Activated T-cell treated with anti-CD3 and anti-CD28 coated beads, Interleukin-2, amount 50 U/mL, for 48 hours (primary cell): ENCODE measurements around the gene IL36A.

Source experiments
- DNase-seq, 2 experiments: peaks; one replicate each; pipeline ENCODE4 v3.0.0-alpha.2; 2020

Gene IL36A

GRCh38 chr2:113009622-113010021 lies 4.4 kb downstream of the IL36A start:
- DNase-seq, result no peak

GRCh38 chr2:113010088-113010487 lies 4.8 kb downstream of the IL36A start:
- no peak for DNase-seq

GRCh38 chr2:113011108-113011507 lies 5.8 kb downstream of the IL36A start:
- DNase-seq, result no peak

- no peak for DNase-seq
These were observed 7.4 kb downstream of the IL36A start for GRCh38 chr2:113012436-113013335.

GRCh38 chr2:113013336-113013661 lies 8.0 kb downstream of the IL36A start:
- no peak for DNase-seq

- DNase-seq, result no peak
These were observed 8.8 kb downstream of the IL36A start for GRCh38 chr2:113014067-113014466.

- DNase-seq, result no peak
These were observed 9.8 kb downstream of the IL36A start for GRCh38 chr2:113015042-113015441.

- DNase-seq, result no peak
These were observed 10.4 kb downstream of the IL36A start for GRCh38 chr2:113015655-113016054.

GRCh38 chr2:113018509-113018908 lies 13.2 kb downstream of the IL36A start:
- DNase-seq, result no peak

GRCh38 chr2:113021312-113021711 lies 16.1 kb downstream of the IL36A start:
- no peak for DNase-seq

- DNase-seq, result no peak
These were observed 19.5 kb downstream of the IL36A start for GRCh38 chr2:113024764-113025163.

GRCh38 chr2:113025737-113026136 lies 20.5 kb downstream of the IL36A start:
- DNase-seq, result no peak

GRCh38 chr2:113027691-113028090 lies 22.4 kb downstream of the IL36A start:
- DNase-seq, result no peak

- DNase-seq, result no peak
These were observed 22.9 kb downstream of the IL36A start for GRCh38 chr2:113028112-113028511.

GRCh38 chr2:113032737-113033136 lies 27.5 kb downstream of the IL36A start:
- DNase-seq, result no peak

GRCh38 chr2:113034016-113034415 lies 28.8 kb downstream of the IL36A start:
- DNase-seq, result no peak

- no peak for DNase-seq
These were observed 31.5 kb downstream of the IL36A start for GRCh38 chr2:113036763-113037162.

- DNase-seq, result no peak
These were observed 33.0 kb downstream of the IL36A start for GRCh38 chr2:113038291-113038690.

GRCh38 chr2:113039158-113039557 lies 33.9 kb downstream of the IL36A start:
- no peak for DNase-seq

- DNase-seq, result no peak
These were observed 34.5 kb downstream of the IL36A start for GRCh38 chr2:113039719-113040118.

GRCh38 chr2:113041871-113042270 lies 36.6 kb downstream of the IL36A start:
- no peak for DNase-seq

GRCh38 chr2:113046465-113046864 lies 41.2 kb downstream of the IL36A start:
- DNase-seq, result no peak

- DNase-seq, result no peak
These were observed 45.9 kb downstream of the IL36A start for GRCh38 chr2:113050921-113051895.

- no peak for DNase-seq
These were observed 47.2 kb downstream of the IL36A start, which contains the start of gene IL36B for GRCh38 chr2:113052396-113052917. IL36B (minus strand) TSS chr2:113052867.
